CD4-positive, CD25-positive, alpha-beta regulatory T cell (primary cell): Measurements from ENCODE around the gene ADORA3. TPM values are rescaled to one million over a fixed set of nuclear protein-coding genes. Genes with fewer than 3 reads are reported as not detected.

Source experiments
- ATAC-seq, 2 donors: fragments of 150-1000 bp; cut with Tn5 transposase; one replicate each; pipeline ENCODE4 v1.10.0; 2021; ENCODE audit warnings: low read depth in 2 of 2, moderate number of reproducible peaks in 2 of 2, moderate library complexity in 1 of 2
- DNase-seq, 3 donors: peaks; one replicate each; pipeline versions ENCODE4 v3.0.0 to v3.0.0-alpha.2; 2012 to 2022; ENCODE audit warnings: mixed read lengths in 1 of 3
- H3K27ac ChIP-seq: one replicate; pipeline ENCODE4 v1.7.0; 2013; ENCODE audit warnings: mild to moderate bottlenecking, low read length; ENCODE audit not compliant: insufficient read depth, poor library complexity, severe bottlenecking
- H3K27me3 ChIP-seq: one replicate; pipeline ENCODE4 v1.7.0; 2013; ENCODE audit warnings: low read length; ENCODE audit not compliant: control insufficient read depth, insufficient read depth
- H3K36me3 ChIP-seq: one replicate; pipeline ENCODE4 v1.7.0; 2013; ENCODE audit warnings: mild to moderate bottlenecking, low read length, moderate library complexity; ENCODE audit not compliant: control insufficient read depth, insufficient read depth
- H3K4me1 ChIP-seq: 2 replicates; pipeline ENCODE4 v1.7.0; 2013; ENCODE audit warnings: mild to moderate bottlenecking, low read length; ENCODE audit not compliant: insufficient read depth, control insufficient read depth, poor library complexity, severe bottlenecking
- H3K4me3 ChIP-seq: one replicate; pipeline ENCODE4 v1.7.0; 2013; ENCODE audit warnings: low read depth, mild to moderate bottlenecking, low read length, moderate library complexity
- H3K9me3 ChIP-seq, 2 experiments: 1 replicate in 1 of 2; 2 replicates in 1 of 2; pipeline ENCODE4 v1.7.0; 2013; ENCODE audit warnings: low read length in 2 of 2, mild to moderate bottlenecking in 1 of 2, moderate library complexity in 1 of 2; ENCODE audit not compliant: control insufficient read depth in 2 of 2
- H3K27ac Mint-ChIP-seq, 3 donors: one replicate each; pipeline ENCODE4 v1.8.0; 2020 to 2022; ENCODE audit warnings: mild to moderate bottlenecking in 3 of 3, mixed read lengths in 3 of 3, moderate library complexity in 2 of 3
- H3K27me3 Mint-ChIP-seq: one replicate; pipeline ENCODE4 v1.8.0; 2022; ENCODE audit warnings: mild to moderate bottlenecking, mixed read lengths
- H3K36me3 Mint-ChIP-seq: one replicate; pipeline ENCODE4 v1.8.0; 2020; ENCODE audit warnings: mixed read lengths
- H3K4me1 Mint-ChIP-seq, 4 donors: one replicate each; pipeline ENCODE4 v1.8.0; 2020 to 2022; ENCODE audit warnings: mixed read lengths in 4 of 4, mild to moderate bottlenecking in 1 of 4
- H3K4me3 Mint-ChIP-seq, 4 donors: one replicate each; pipeline ENCODE4 v1.8.0; 2020 to 2022; ENCODE audit warnings: mild to moderate bottlenecking in 4 of 4, mixed read lengths in 4 of 4, moderate library complexity in 3 of 4
- H3K9me3 Mint-ChIP-seq, 7 donors: one replicate each; pipeline ENCODE4 v1.8.0; 2020 to 2022; ENCODE audit warnings: mixed read lengths in 7 of 7, mild to moderate bottlenecking in 3 of 7, moderate library complexity in 2 of 7
- polyA plus RNA-seq, 4 donors: library from polyadenylated mRNA; unstranded; fragments of 300-500 nt; fragmentation: Illumina TruSeq; gene quantifications; one replicate each; pipeline ENCODE4 v1.2.3, GENCODE V29; 2021
- total RNA-seq: library from RNA; stranded (reverse); gene quantifications from one replicate; pipeline ENCODE4 v1.2.3, GENCODE V29; 2022

ADORA3 gene
- total and polyA plus RNA-seq, 5 donors from 2014 or later, result not detected

- no peak overlapping the region for H3K27ac Mint-ChIP-seq
Observed at GRCh38 chr1:111540928-111541327, 37.5 kb upstream of the ADORA3 start.

GRCh38 chr1:111538343-111539025, 35.1 kb upstream of the ADORA3 start:
- no peak overlapping the region for H3K27ac ChIP-seq
- H3K9me3 Mint-ChIP-seq, result peaks cover 0 to 6% (median 0%) of the 10 kb centered on the region in 7 donors
- H3K36me3 Mint-ChIP-seq, result no peaks in the 10 kb centered on the region
- H3K27me3 ChIP-seq, result peaks cover 2% of the 10 kb centered on the region
- ATAC-seq (no peak), DNase-seq (no peak)
- no peaks in the 10 kb centered on the region for H3K4me1 ChIP-seq
- H3K27me3 Mint-ChIP-seq, result peaks cover 13% of the 10 kb centered on the region
- no peak overlapping the region for H3K27ac Mint-ChIP-seq
- H3K4me3 Mint-ChIP-seq, result no peak overlapping the region
- no peak overlapping the region for H3K4me3 ChIP-seq
- no peaks in the 10 kb centered on the region for H3K9me3 ChIP-seq
- H3K4me1 Mint-ChIP-seq, result peaks cover 0 to 9% (median under 1%) of the 10 kb centered on the region in 4 donors
- no peaks in the 10 kb centered on the region for H3K36me3 ChIP-seq

More at GRCh38 chr1:111540928-111541327, 37.5 kb upstream of the ADORA3 start:
- H3K27me3 Mint-ChIP-seq, result peaks cover 23% of the 10 kb centered on the region
- Histone ChIP-seq H3K27ac (no peak overlapping the region), H3K9me3 (no peaks in the 10 kb centered on the region), H3K4me3 (no peak overlapping the region), H3K36me3 (no peaks in the 10 kb centered on the region), H3K27me3 (no peaks in the 10 kb centered on the region), H3K4me1 (no peaks in the 10 kb centered on the region)
- H3K4me1 Mint-ChIP-seq, result peaks cover 0 to 9% (median under 1%) of the 10 kb centered on the region in 4 donors
- no peaks in the 10 kb centered on the region for H3K36me3 Mint-ChIP-seq
- H3K9me3 Mint-ChIP-seq, result peaks cover 0 to 6% (median 1%) of the 10 kb centered on the region in 7 donors
- ATAC-seq (no peak), DNase-seq (no peak)
- H3K4me3 Mint-ChIP-seq, result no peak overlapping the region

- H3K36me3 Mint-ChIP-seq, result no peaks in the 10 kb centered on the region
Observed at GRCh38 chr1:111535256-111536191, 32.1 kb upstream of the ADORA3 start.

GRCh38 chr1:111520053-111520452, 16.6 kb upstream of the ADORA3 start:
- H3K4me1 Mint-ChIP-seq, result peaks cover 12 to 39% (median 22%) of the 10 kb centered on the region in 4 donors
- H3K4me1 ChIP-seq, result peaks cover 33% of the 10 kb centered on the region
- no peaks in the 10 kb centered on the region for H3K27me3 Mint-ChIP-seq
- H3K36me3 ChIP-seq, result no peaks in the 10 kb centered on the region
- no peak overlapping the region for H3K27ac ChIP-seq
- H3K4me3 Mint-ChIP-seq, result peak overlapping the region in 1 of 4 donors; percentile 23
- DNase-seq, result no peak
- H3K27me3 ChIP-seq, result no peaks in the 10 kb centered on the region
- H3K4me3 ChIP-seq, result no peak overlapping the region
- no peaks in the 10 kb centered on the region for H3K9me3 Mint-ChIP-seq
- no peaks in the 10 kb centered on the region for H3K9me3 ChIP-seq
- no peaks in the 10 kb centered on the region for H3K36me3 Mint-ChIP-seq
- ATAC-seq, result no peak
- H3K27ac Mint-ChIP-seq, result peak overlapping the region in 1 of 3 donors; percentile 26

More at GRCh38 chr1:111535256-111536191, 32.1 kb upstream of the ADORA3 start:
- Histone ChIP-seq H3K36me3 (no peaks in the 10 kb centered on the region), H3K9me3 (no peaks in the 10 kb centered on the region), H3K4me1 (no peaks in the 10 kb centered on the region), H3K27me3 (peaks cover 2% of the 10 kb centered on the region), H3K27ac (no peak overlapping the region), H3K4me3 (no peak overlapping the region)
- no peaks in the 10 kb centered on the region for H3K4me1 Mint-ChIP-seq
- H3K4me3 Mint-ChIP-seq, result no peak overlapping the region
- no peak for ATAC-seq
- H3K9me3 Mint-ChIP-seq, result peaks cover 0 to 6% (median 0%) of the 10 kb centered on the region in 7 donors
- peaks cover 9% of the 10 kb centered on the region for H3K27me3 Mint-ChIP-seq
- no peak overlapping the region for H3K27ac Mint-ChIP-seq
- DNase-seq, result no peak

GRCh38 chr1:111517469-111518225, 14.2 kb upstream of the ADORA3 start:
- no peaks in the 10 kb centered on the region for H3K9me3 Mint-ChIP-seq
- ATAC-seq, result peak; percentile 67
- peaks cover 9 to 54% (median 28%) of the 10 kb centered on the region in 4 donors for H3K4me1 Mint-ChIP-seq
- H3K4me3 Mint-ChIP-seq, result peak overlapping the region; percentile 13 to 60 (median 36)
- Histone ChIP-seq H3K27ac (peak overlapping the region; percentile 45), H3K27me3 (no peaks in the 10 kb centered on the region), H3K4me3 (peak overlapping the region; percentile 27), H3K4me1 (peaks cover 36% of the 10 kb centered on the region), H3K9me3 (no peaks in the 10 kb centered on the region), H3K36me3 (no peaks in the 10 kb centered on the region)
- no peaks in the 10 kb centered on the region for H3K36me3 Mint-ChIP-seq
- DNase-seq, result peak in 2 of 3 donors; percentile 65 to 77
- no peaks in the 10 kb centered on the region for H3K27me3 Mint-ChIP-seq
- H3K27ac Mint-ChIP-seq, result peak overlapping the region; percentile 44 to 86 (median 61)

- no peak overlapping the region for H3K27ac ChIP-seq
- peaks cover 52% of the 10 kb centered on the region for H3K4me1 ChIP-seq
- no peaks in the 10 kb centered on the region for H3K27me3 Mint-ChIP-seq
Observed at GRCh38 chr1:111516005-111516535, 12.6 kb upstream of the ADORA3 start.

More at GRCh38 chr1:111516005-111516535, 12.6 kb upstream of the ADORA3 start:
- Histone ChIP-seq H3K9me3 (no peaks in the 10 kb centered on the region), H3K27me3 (no peaks in the 10 kb centered on the region), H3K4me3 (peak overlapping the region; percentile 19), H3K36me3 (no peaks in the 10 kb centered on the region)
- Mint-ChIP-seq H3K4me3 (peak overlapping the region in 3 of 4 donors; percentile 64 to 75 (median 74)), H3K27ac (peak overlapping the region in 2 of 3 donors; percentile 84 to 86), H3K9me3 (no peaks in the 10 kb centered on the region), H3K36me3 (no peaks in the 10 kb centered on the region), H3K4me1 (peaks cover 9 to 54% (median 28%) of the 10 kb centered on the region in 4 donors)
- peak; percentile 22 to 24 for ATAC-seq
- DNase-seq, result peak in 2 of 3 donors; percentile 44 to 68
